ENCODE measurements around the gene B3GAT1.

DNA sequence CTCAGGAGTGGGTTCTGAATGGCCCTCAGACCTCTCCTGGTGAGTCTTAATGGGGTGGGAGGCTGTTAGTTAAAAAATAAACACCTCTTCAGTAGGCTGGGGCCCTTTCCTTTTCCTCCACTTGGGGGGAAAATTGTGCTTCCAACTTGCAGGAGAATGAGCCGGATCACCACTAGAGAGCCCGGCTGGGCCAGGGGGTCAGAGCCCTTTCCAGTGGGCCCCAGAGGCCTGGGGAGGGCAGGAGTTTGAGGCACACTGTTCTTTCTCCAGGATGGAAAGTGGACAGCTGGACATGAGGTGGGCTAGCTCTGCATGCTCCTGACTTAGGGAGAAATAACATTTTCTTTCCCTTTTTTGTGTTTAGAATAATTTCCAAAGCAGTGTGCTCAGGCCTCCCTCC lies 32.8 kb downstream of the B3GAT1 start:
- TF ChIP-seq EZH2phosphoT487 (IDR thresholded peaks at IDR 0.05; ENCODE audit: borderline replicate concordance) (no peak), EZH2 (IDR thresholded peaks at IDR 0.05) (no peak), SP1 (IDR thresholded peaks at IDR 0.05; ENCODE audit: low read depth) (no peak), RAD21 (IDR thresholded peaks at IDR 0.05; ENCODE audit: low read depth) (no peak), POLR2A (IDR thresholded peaks at IDR 0.05; ENCODE audit: borderline replicate concordance, extremely low read depth, insufficient read depth, insufficient read length) (no peak), ZNF274 (IDR thresholded peaks at IDR 0.05; ENCODE audit: low read depth, low read length) (no peak)
- TF ChIP-seq, protein P1, sequence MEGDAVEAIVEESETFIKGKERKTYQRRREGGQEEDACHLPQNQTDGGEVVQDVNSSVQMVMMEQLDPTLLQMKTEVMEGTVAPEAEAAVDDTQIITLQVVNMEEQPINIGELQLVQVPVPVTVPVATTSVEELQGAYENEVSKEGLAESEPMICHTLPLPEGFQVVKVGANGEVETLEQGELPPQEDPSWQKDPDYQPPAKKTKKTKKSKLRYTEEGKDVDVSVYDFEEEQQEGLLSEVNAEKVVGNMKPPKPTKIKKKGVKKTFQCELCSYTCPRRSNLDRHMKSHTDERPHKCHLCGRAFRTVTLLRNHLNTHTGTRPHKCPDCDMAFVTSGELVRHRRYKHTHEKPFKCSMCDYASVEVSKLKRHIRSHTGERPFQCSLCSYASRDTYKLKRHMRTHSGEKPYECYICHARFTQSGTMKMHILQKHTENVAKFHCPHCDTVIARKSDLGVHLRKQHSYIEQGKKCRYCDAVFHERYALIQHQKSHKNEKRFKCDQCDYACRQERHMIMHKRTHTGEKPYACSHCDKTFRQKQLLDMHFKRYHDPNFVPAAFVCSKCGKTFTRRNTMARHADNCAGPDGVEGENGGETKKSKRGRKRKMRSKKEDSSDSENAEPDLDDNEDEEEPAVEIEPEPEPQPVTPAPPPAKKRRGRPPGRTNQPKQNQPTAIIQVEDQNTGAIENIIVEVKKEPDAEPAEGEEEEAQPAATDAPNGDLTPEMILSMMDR (IDR thresholded peaks at IDR 0.05 in 2 of 3, conservative IDR thresholded peaks at IDR 0.05 in 1 of 3; ENCODE audit: borderline replicate concordance in 1 of 3, insufficient read depth in 1 of 3, low read depth in 2 of 3, low read length in 2 of 3), result no peak

All from HCT116 (cell line).